B cell (primary cell): Measurements from ENCODE around the gene MIPOL1. TPM values are rescaled to one million over a fixed set of nuclear protein-coding genes. Genes with fewer than 3 reads are reported as not detected.
"Not testable (repeated sequence)": the region's sequence is repeated elsewhere in the genome, so short reads cannot be mapped to it uniquely, and the experiment has no call there.

ENCODE experiments used
- ATAC-seq: fragments of 200-7000 bp; cut with Tn5 transposase; one replicate; pipeline ENCODE4 v1.10.0; 2021; ENCODE audit warnings: low read depth, mild to moderate bottlenecking, moderate number of reproducible peaks, moderate library complexity
- CTCF ChIA-PET: fragments of 350-600 bp; sonication (Branson Sonifier 250); formaldehyde crosslinking; loops from one replicate; lab custom pipeline; 2021; ENCODE audit warnings: antibody characterized with exemption, inconsistent platforms; lab: Charles Lee
- POLR2A ChIA-PET: fragments of 350-600 bp; sonication (Branson Sonifier 250); formaldehyde crosslinking; loops from one replicate; lab custom pipeline; 2021; ENCODE audit warnings: antibody characterized with exemption; lab: Charles Lee
- DNase-seq: peaks from one replicate; pipeline ENCODE4 v3.0.0; 2013
- H2AFZ ChIP-seq: 2 replicates; pipeline ENCODE4 v1.6.1; 2012; ENCODE audit warnings: mild to moderate bottlenecking, low read depth, low read length; ENCODE audit not compliant: insufficient read depth, poor library complexity, severe bottlenecking
- H3K27ac ChIP-seq, 2 donors: 1 replicate in 1 of 2; 2 replicates in 1 of 2; pipeline ENCODE4 v1.5.1; 2012 to 2013; ENCODE audit warnings: low read length in 2 of 2, mild to moderate bottlenecking in 2 of 2, moderate library complexity in 1 of 2
- H3K27me3 ChIP-seq, 4 experiments: fragments of 200-600 bp in 1 of 4; sonication (generic) in 1 of 4; replicated peaks in 1 of 4; 1 replicate in 2 of 4; 2 replicates in 2 of 4; pipeline versions ENCODE4 v1.6.1 to v1.7.0; 2013 to 2016; ENCODE audit warnings: low read length in 3 of 4, mild to moderate bottlenecking in 2 of 4, mixed read lengths in 1 of 4, moderate library complexity in 1 of 4; ENCODE audit not compliant: insufficient read depth in 4 of 4, control insufficient read depth in 3 of 4; ENCODE audit errors: control extremely low read depth in 1 of 4
- H3K36me3 ChIP-seq, 2 experiments: replicated peaks in 1 of 2; 1 replicate in 1 of 2; 2 replicates in 1 of 2; pipeline versions ENCODE4 v1.6.1 to v1.7.1; 2013; ENCODE audit warnings: low read length in 1 of 2; ENCODE audit not compliant: insufficient read depth in 2 of 2, control insufficient read depth in 1 of 2; ENCODE audit errors: control extremely low read depth in 1 of 2, extremely low read depth in 1 of 2
- H3K4me1 ChIP-seq, 2 donors: fragments of 200-600 bp in 1 of 2; sonication (generic) in 1 of 2; 1 replicate in 1 of 2; 2 replicates in 1 of 2; pipeline versions ENCODE4 v1.5.1 to v1.6.1; 2013 to 2017; ENCODE audit warnings: low read length in 2 of 2; ENCODE audit not compliant: control insufficient read depth in 2 of 2, insufficient read depth in 2 of 2
- H3K4me2 ChIP-seq: replicated peaks from 2 replicates; pipeline ENCODE3; 2012; ENCODE audit warnings: mild to moderate bottlenecking, low read depth, low read length; ENCODE audit not compliant: poor library complexity, severe bottlenecking
- H3K4me3 ChIP-seq, 5 experiments: fragments of 200-600 bp in 1 of 5; sonication (generic) in 1 of 5; 1 replicate in 3 of 5; 2 replicates in 2 of 5; pipeline versions ENCODE4 v1.5.1 to v1.7.0; 2011 to 2016; ENCODE audit warnings: low read length in 4 of 5, mild to moderate bottlenecking in 4 of 5, low read depth in 2 of 5, control low read depth in 1 of 5, moderate library complexity in 1 of 5; ENCODE audit not compliant: insufficient read depth in 1 of 5; ENCODE audit errors: control extremely low read depth in 1 of 5, extremely low read depth in 1 of 5
- H3K79me2 ChIP-seq: fragments of 200-600 bp; sonication (generic); one replicate; pipeline ENCODE4 v1.6.0; 2016; ENCODE audit warnings: low read length; ENCODE audit not compliant: control insufficient read depth, insufficient read depth
- H3K9ac ChIP-seq: fragments of 200-600 bp; sonication (generic); 2 replicates; pipeline ENCODE4 v1.6.1; 2017; ENCODE audit warnings: mild to moderate bottlenecking, low read length, moderate library complexity
- H3K9me3 ChIP-seq, 3 donors: one replicate each; pipeline versions ENCODE4 v1.6.1 to v1.7.1; 2013; ENCODE audit warnings: low read length in 2 of 3; ENCODE audit not compliant: control insufficient read depth in 2 of 3, insufficient read depth in 1 of 3; ENCODE audit errors: control extremely low read depth in 1 of 3
- H4K20me1 ChIP-seq: 2 replicates; pipeline ENCODE4 v1.6.0; 2012; ENCODE audit warnings: mild to moderate bottlenecking, low read length; ENCODE audit not compliant: insufficient read depth, control insufficient read depth, poor library complexity, severe bottlenecking
- H3K27ac Mint-ChIP-seq: one replicate; pipeline ENCODE4 v1.8.0; 2021; ENCODE audit warnings: mixed read lengths
- H3K27me3 Mint-ChIP-seq: one replicate; pipeline ENCODE4 v1.8.0; 2021; ENCODE audit warnings: mixed read lengths
- H3K4me1 Mint-ChIP-seq: one replicate; pipeline ENCODE4 v1.8.0; 2021; ENCODE audit warnings: mixed read lengths
- H3K4me3 Mint-ChIP-seq: one replicate; pipeline ENCODE4 v1.8.0; 2021; ENCODE audit warnings: mixed read lengths
- H3K9me3 Mint-ChIP-seq: one replicate; pipeline ENCODE4 v1.8.0; 2022; ENCODE audit warnings: mixed read lengths; ENCODE audit not compliant: insufficient read depth
- CTCF ChIP-seq: fragments of 200-600 bp; IDR thresholded peaks from one replicate; pipeline ENCODE4 v1.8.0; 2022; ENCODE audit warnings: antibody characterized with exemption, mild to moderate bottlenecking
- EZH2 ChIP-seq: IDR thresholded peaks from 2 replicates; pipeline ENCODE4 v1.6.1; 2012; ENCODE audit warnings: borderline replicate concordance, low read depth, mild to moderate bottlenecking, moderate library complexity, low read length; ENCODE audit not compliant: insufficient read depth, poor library complexity, severe bottlenecking
- WGBS: methylation state at CpG from one replicate; pipeline ENCODE4 v1.1.5; 2013; ENCODE audit warnings: missing lambda C conversion rate; ENCODE audit not compliant: insufficient coverage; 5-methylcytosine and 5-hydroxymethylcytosine counted together
- intact Hi-C: fragments of 100-400 bp; cut with micrococcal nuclease; formaldehyde crosslinking; loops from one replicate; pipeline ENCODE4 v1.10.0; 2022
- polyA plus RNA-seq: library from polyadenylated mRNA; depleted of rRNA; stranded (reverse); fragments of >200 nt; gene quantifications from 2 replicates; pipeline ENCODE4 v1.2.3, GENCODE V29; 2012
- total RNA-seq, 2 donors: library from RNA; stranded (reverse); fragments of 120-200 nt in 1 of 2; gene quantifications; 1 replicate in 1 of 2; 2 replicates in 1 of 2; pipeline versions ENCODE4 v1.2.3 to v1.2.4, GENCODE V29; 2013 to 2022

MIPOL1 gene
- total and polyA plus RNA-seq, 2 donors (not counting 1 experiment from before 2014, with no cell fraction given): 0.17 TPM; not detected in 1

GRCh38 chr14:37157987-37158386 lies 39.8 kb upstream of the MIPOL1 start:
- intact Hi-C loops: no loop called here
- Histone ChIP-seq H3K79me2 (no peaks in the 10 kb centered on the region), H4K20me1 (no peaks in the 10 kb centered on the region), H2AFZ (no peak overlapping the region), H3K9me3 (peaks cover 0 to 13% (median 0%) of the 10 kb centered on the region in 3 donors), H3K27ac (no peak overlapping the region), H3K27me3 (no peaks in the 10 kb centered on the region), H3K4me2 (no peak overlapping the region), H3K4me1 (no peaks in the 10 kb centered on the region), H3K4me3 (no peak overlapping the region), H3K36me3 (no peaks in the 10 kb centered on the region), H3K9ac (no peak overlapping the region)
- ATAC-seq: no peak
- WGBS: 50% methylated on average over 1 of the region's 2 CpGs
- peaks cover 2% of the 10 kb centered on the region for H3K9me3 Mint-ChIP-seq
- H3K27ac Mint-ChIP-seq: no peak overlapping the region
- no peaks in the 10 kb centered on the region for H3K27me3 Mint-ChIP-seq
- TF ChIP-seq EZH2 (no peak), CTCF (no peak)
- no peak overlapping the region for H3K4me3 Mint-ChIP-seq
- ChIA-PET CTCF (no interaction called here), POLR2A (no interaction called here)
- no peak for DNase-seq
- H3K4me1 Mint-ChIP-seq: no peaks in the 10 kb centered on the region

- WGBS: no CpG with 5 or more reads among the region's 2 CpGs
- H3K27me3 Mint-ChIP-seq, H3K27ac ChIP-seq, H3K9me3 Mint-ChIP-seq, H3K4me2 ChIP-seq, CTCF ChIA-PET, H3K4me1 Mint-ChIP-seq, H3K9me3 ChIP-seq, POLR2A ChIA-PET, H3K4me3 ChIP-seq, H2AFZ ChIP-seq, DNase-seq, H3K9ac ChIP-seq, H3K27me3 ChIP-seq, H3K4me1 ChIP-seq, ATAC-seq, intact Hi-C loops, H3K27ac Mint-ChIP-seq, H3K36me3 ChIP-seq, H3K79me2 ChIP-seq, H3K4me3 Mint-ChIP-seq, H4K20me1 ChIP-seq: not testable (repeated sequence)
Measured at GRCh38 chr14:37162307-37162706, 35.4 kb upstream of the MIPOL1 start.
